OCI-LY1 (cell line): Measurements from ENCODE around the gene LENEP.

Experiments
- H2AFZ ChIP-seq: fragments of 200-600 bp; sonication (generic), shearing (Covaris generic); 2 replicates; pipeline ENCODE4 v1.6.0; 2014; ENCODE audit warnings: antibody characterized with exemption, mild to moderate bottlenecking, low read length
- H3F3A ChIP-seq: fragments of 200-600 bp; sonication (generic), shearing (Covaris generic); 2 replicates; pipeline ENCODE4 v1.6.0; 2014; ENCODE audit warnings: mild to moderate bottlenecking, antibody characterized with exemption, low read length, moderate library complexity; ENCODE audit not compliant: insufficient read depth
- H3K27ac ChIP-seq: fragments of 200-600 bp; sonication (generic); 2 replicates; pipeline ENCODE4 v1.5.1; 2014; ENCODE audit warnings: low read length, mixed run types, mild to moderate bottlenecking, low read depth; ENCODE audit not compliant: poor library complexity, severe bottlenecking
- H3K27me3 ChIP-seq: fragments of 200-600 bp; sonication (generic); 2 replicates; pipeline ENCODE4 v1.6.0; 2014; ENCODE audit warnings: antibody characterized with exemption, mild to moderate bottlenecking, low read length, moderate library complexity; ENCODE audit not compliant: insufficient read depth
- H3K36me3 ChIP-seq: fragments of 200-600 bp; sonication (generic); 2 replicates; pipeline ENCODE4 v1.6.1; 2014; ENCODE audit warnings: mild to moderate bottlenecking, antibody characterized with exemption, low read length, moderate library complexity, mixed read lengths; ENCODE audit not compliant: insufficient read depth
- H3K4me1 ChIP-seq: fragments of 200-600 bp; sonication (generic); 2 replicates; pipeline ENCODE4 v1.5.1; 2014; ENCODE audit warnings: mild to moderate bottlenecking, low read length, moderate library complexity; ENCODE audit not compliant: insufficient read depth, severe bottlenecking
- H3K4me2 ChIP-seq: fragments of 200-600 bp; sonication (generic), shearing (Covaris generic); 2 replicates; pipeline ENCODE4 v1.6.1; 2014; ENCODE audit warnings: low read length
- H3K4me3 ChIP-seq: fragments of 200-600 bp; sonication (generic); 2 replicates; pipeline ENCODE4 v1.5.1; 2014; ENCODE audit warnings: low read length, low read depth, mild to moderate bottlenecking, mixed read lengths; ENCODE audit not compliant: poor library complexity, severe bottlenecking
- H3K79me2 ChIP-seq: fragments of 200-600 bp; shearing (Covaris generic); 2 replicates; pipeline ENCODE4 v1.6.1; 2016; ENCODE audit warnings: mixed run types, low read length, mixed read lengths; ENCODE audit not compliant: insufficient read depth
- H3K9ac ChIP-seq: fragments of 200-600 bp; sonication (generic), shearing (Covaris generic); 2 replicates; pipeline ENCODE4 v1.6.1; 2014; ENCODE audit warnings: mild to moderate bottlenecking, low read length, mixed read lengths
- H3K9me2 ChIP-seq: fragments of 200-600 bp; sonication (generic), shearing (Covaris generic); 2 replicates; pipeline ENCODE4 v1.6.1; 2014; ENCODE audit warnings: low read depth, mild to moderate bottlenecking, low read length, mixed read lengths
- H3K9me3 ChIP-seq: fragments of 200-600 bp; shearing (Covaris generic); 2 replicates; pipeline ENCODE4 v1.6.1; 2014; ENCODE audit warnings: low read length, mixed read lengths
- H4K20me1 ChIP-seq: fragments of 200-600 bp; sonication (generic), shearing (Covaris generic); 2 replicates; pipeline ENCODE4 v1.6.0; 2016; ENCODE audit warnings: mild to moderate bottlenecking, low read length; ENCODE audit not compliant: insufficient read depth
- CTCF ChIP-seq: fragments of 200-600 bp; sonication (generic), shearing (Covaris generic); IDR thresholded peaks from 2 replicates; pipeline ENCODE4 v1.5.1; 2017; ENCODE audit warnings: mild to moderate bottlenecking, antibody characterized with exemption, low read length, moderate library complexity, mixed read lengths
- EZH2 ChIP-seq: fragments of 200-600 bp; sonication (generic), shearing (Covaris generic); IDR thresholded peaks from 2 replicates; pipeline ENCODE4 v1.8.0; 2017; ENCODE audit warnings: borderline replicate concordance, mixed run types, mild to moderate bottlenecking, antibody characterized with exemption, low read length, moderate library complexity, mixed read lengths

The LENEP gene

GRCh38 chr1:154988058-154988954 is 5.1 kb upstream of the LENEP start:
- H3K36me3 ChIP-seq, result peaks cover 52% of the 10 kb centered on the region

GRCh38 chr1:154989195-154989860 is 4.1 kb upstream of the LENEP start:
- no peaks in the 10 kb centered on the region for H3F3A ChIP-seq
- no peaks in the 10 kb centered on the region for H3K27me3 ChIP-seq
- TF ChIP-seq CTCF (no peak), EZH2 (no peak)
- no peak overlapping the region for H3K9ac ChIP-seq
- peaks cover 6% of the 10 kb centered on the region for H3K79me2 ChIP-seq
- H3K4me3 ChIP-seq, result no peak overlapping the region
- H4K20me1 ChIP-seq, result no peaks in the 10 kb centered on the region
- peaks cover 52% of the 10 kb centered on the region for H3K36me3 ChIP-seq
- no peaks in the 10 kb centered on the region for H3K9me2 ChIP-seq
- H3K4me1 ChIP-seq, result peaks cover 8% of the 10 kb centered on the region
- H3K27ac ChIP-seq, result no peak overlapping the region
- H2AFZ ChIP-seq, result no peak overlapping the region
- H3K4me2 ChIP-seq, result no peak overlapping the region
- no peaks in the 10 kb centered on the region for H3K9me3 ChIP-seq

More at GRCh38 chr1:154988058-154988954, 5.1 kb upstream of the LENEP start:
- no peaks in the 10 kb centered on the region for H3K9me2 ChIP-seq
- H4K20me1 ChIP-seq, result no peaks in the 10 kb centered on the region
- H3K9ac ChIP-seq, result no peak overlapping the region
- no peaks in the 10 kb centered on the region for H3K27me3 ChIP-seq
- H2AFZ ChIP-seq, result no peak overlapping the region
- no peak overlapping the region for H3K27ac ChIP-seq
- no peak overlapping the region for H3K4me3 ChIP-seq
- no peaks in the 10 kb centered on the region for H3K9me3 ChIP-seq
- H3F3A ChIP-seq, result no peaks in the 10 kb centered on the region
- TF ChIP-seq CTCF (no peak), EZH2 (no peak)
- H3K79me2 ChIP-seq, result peaks cover 15% of the 10 kb centered on the region
- H3K4me2 ChIP-seq, result no peak overlapping the region
- peaks cover 14% of the 10 kb centered on the region for H3K4me1 ChIP-seq

GRCh38 chr1:154990276-154990675 is 3.1 kb upstream of the LENEP start:
- Histone ChIP-seq H3K9me3 (no peaks in the 10 kb centered on the region), H3F3A (no peaks in the 10 kb centered on the region), H2AFZ (no peak overlapping the region), H4K20me1 (no peaks in the 10 kb centered on the region), H3K9ac (no peak overlapping the region), H3K27me3 (no peaks in the 10 kb centered on the region), H3K36me3 (peaks cover 52% of the 10 kb centered on the region), H3K79me2 (no peaks in the 10 kb centered on the region), H3K4me3 (no peak overlapping the region), H3K27ac (no peak overlapping the region), H3K4me1 (peaks cover 8% of the 10 kb centered on the region), H3K4me2 (no peak overlapping the region), H3K9me2 (no peaks in the 10 kb centered on the region)
- TF ChIP-seq CTCF, result no peak
- no peak for TF ChIP-seq EZH2
